DMS79 (cell line): Measurements from ENCODE around the gene SMAD3.

Source experiments
- DNase-seq: peaks from one replicate; lab custom pipeline; 2025; lab: John Stamatoyannopoulos, UW

The SMAD3 gene

DNA sequence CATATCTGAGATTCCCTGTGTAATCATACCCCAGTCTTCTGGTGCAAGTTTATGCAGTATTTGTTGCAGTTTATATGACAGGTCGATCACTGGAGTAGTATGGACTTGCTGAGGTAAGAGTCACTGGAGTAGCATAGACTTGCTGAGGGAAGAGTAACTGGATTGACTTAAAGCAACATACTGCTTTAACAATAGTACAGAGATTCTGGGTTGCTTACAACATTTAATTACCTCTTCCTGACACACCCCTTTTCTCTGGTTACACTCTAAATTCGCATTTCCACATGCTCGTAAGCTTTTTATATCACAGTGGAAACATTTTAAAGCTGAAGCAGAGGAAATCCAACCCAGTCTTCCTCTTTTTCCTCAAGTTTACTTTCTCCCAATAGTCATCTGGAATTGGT, 177.3 kb downstream of the SMAD3 start:
- DNase-seq: no peak
